GM10248 (cell line): ENCODE measurements around the gene TADA2A.

Experiments
- CTCF ChIA-PET: fragments of 300-600 bp; sonication (Branson Sonifier 250); formaldehyde crosslinking; extraction: SDS; loops from one replicate; lab custom pipeline; 2021; ENCODE audit warnings: antibody characterized with exemption; lab: Yijun Ruan, JAX
- POLR2A ChIA-PET: fragments of 350-650 bp; sonication (Branson Sonifier 250); formaldehyde crosslinking; extraction: SDS; loops from one replicate; lab custom pipeline; 2020; ENCODE audit warnings: antibody characterized with exemption; lab: Yijun Ruan, JAX
- DNase-seq: peaks from one replicate; pipeline ENCODE4 v3.0.0; 2012; ENCODE audit errors: extremely low spot score
- TF ChIP-seq, protein P1 (sequence below): IDR thresholded peaks from 2 replicates; pipeline ENCODE4 v1.5.1; 2012; ENCODE audit warnings: mild to moderate bottlenecking, low read depth; ENCODE audit errors: extremely low read depth, missing control alignments, control extremely low read depth

TADA2A gene

DNA sequence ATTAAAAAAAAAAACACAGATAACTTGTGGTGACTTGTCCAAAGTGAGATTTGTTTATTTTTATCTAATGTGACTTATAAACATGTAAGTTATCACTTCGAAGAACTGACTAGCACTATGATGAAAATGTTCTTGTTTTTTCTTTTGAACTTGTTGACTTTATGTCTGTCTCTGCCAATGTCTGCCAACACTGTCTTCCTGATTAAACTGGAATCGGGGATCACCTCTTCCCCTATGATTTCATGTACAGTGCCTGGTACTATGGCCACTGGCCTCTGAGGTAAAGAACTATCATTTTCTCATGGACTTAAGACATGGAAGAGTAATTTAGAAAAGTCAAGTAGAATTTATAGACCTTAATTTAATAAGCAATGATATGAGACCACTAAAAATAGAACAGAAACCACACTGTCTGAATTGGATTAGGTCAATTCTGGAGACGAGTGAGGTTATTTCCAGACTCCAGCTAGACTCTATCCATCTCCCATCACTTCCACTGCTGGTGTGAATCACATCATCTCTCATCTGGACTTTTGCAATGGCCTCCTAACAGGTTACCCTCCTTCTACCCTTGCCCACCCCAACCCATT, 22.0 kb upstream of the TADA2A start:
- no peak for DNase-seq

DNA sequence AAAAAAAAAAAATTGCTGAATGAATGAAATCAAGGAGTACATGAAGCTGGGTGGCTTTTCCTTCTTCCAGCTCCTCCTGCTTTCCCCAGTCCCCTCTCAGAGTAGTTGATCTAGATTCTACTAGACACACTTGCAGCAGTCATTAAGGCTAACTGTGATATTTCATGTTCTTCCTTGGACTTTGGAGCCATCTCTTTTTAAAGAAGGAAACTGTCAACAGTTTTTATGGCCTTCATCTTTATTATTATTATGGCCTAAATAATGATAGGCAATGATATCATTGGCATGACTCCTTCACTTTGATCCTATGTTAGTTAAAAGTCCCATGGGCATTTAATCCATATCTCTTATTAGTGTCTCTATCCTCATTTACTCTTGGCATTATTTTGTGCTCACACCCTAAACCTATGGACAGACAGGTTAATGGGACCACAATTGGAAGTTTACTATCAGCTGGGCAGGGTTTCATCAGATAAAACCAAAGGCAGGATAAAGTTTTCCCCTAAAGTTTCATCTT, 21.2 kb upstream of the TADA2A start:
- DNase-seq, result no peak
- CTCF ChIA-PET, result interaction anchor here (0.7 to 11.7 kb wide), 4 partner anchors 11 to 35 kb away, joined by 3 to 143 read pairs (median 12); partner anchors contain the start of gene C17orf78
- TF ChIP-seq, protein P1, sequence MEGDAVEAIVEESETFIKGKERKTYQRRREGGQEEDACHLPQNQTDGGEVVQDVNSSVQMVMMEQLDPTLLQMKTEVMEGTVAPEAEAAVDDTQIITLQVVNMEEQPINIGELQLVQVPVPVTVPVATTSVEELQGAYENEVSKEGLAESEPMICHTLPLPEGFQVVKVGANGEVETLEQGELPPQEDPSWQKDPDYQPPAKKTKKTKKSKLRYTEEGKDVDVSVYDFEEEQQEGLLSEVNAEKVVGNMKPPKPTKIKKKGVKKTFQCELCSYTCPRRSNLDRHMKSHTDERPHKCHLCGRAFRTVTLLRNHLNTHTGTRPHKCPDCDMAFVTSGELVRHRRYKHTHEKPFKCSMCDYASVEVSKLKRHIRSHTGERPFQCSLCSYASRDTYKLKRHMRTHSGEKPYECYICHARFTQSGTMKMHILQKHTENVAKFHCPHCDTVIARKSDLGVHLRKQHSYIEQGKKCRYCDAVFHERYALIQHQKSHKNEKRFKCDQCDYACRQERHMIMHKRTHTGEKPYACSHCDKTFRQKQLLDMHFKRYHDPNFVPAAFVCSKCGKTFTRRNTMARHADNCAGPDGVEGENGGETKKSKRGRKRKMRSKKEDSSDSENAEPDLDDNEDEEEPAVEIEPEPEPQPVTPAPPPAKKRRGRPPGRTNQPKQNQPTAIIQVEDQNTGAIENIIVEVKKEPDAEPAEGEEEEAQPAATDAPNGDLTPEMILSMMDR, result no peak
- POLR2A ChIA-PET, result no interaction called here

More for the DNA sequence above, 22.0 kb upstream of the TADA2A start:
- TF ChIP-seq, protein P1, result no peak
- CTCF ChIA-PET, result interaction anchor here (11.7 kb wide), 1 partner anchor 10 kb away, joined by 143 read pairs; the partner anchor contains the start of gene C17orf78
- POLR2A ChIA-PET, result interaction anchor here (0.6 kb wide), 1 partner anchor 840 kb away, joined by 7 read pairs; the partner anchor contains the start of gene GGNBP2

DNA sequence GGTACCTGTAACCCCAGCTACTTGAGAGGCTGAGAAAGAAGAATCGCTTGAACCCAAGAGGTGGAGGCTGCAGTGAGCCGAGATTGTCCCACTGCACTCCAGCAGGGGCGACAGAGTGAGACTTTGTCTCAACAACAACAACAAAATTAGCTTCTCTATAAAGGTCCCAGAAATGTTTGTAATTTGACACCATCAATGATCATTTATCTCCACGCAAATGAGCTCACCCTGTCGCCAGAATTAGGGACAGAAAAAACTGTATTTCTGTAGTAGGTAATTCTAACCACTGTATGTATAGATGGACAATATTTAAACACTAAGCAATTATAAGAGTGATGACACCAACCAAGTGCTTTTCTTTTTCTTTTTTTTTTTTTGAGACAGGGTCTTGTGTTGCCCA, 20.2 kb upstream of the TADA2A start:
- CTCF ChIA-PET, result interaction anchor here (0.7 to 11.7 kb wide), 5 partner anchors 8 to 36 kb away, joined by 3 to 143 read pairs (median 3); partner anchors contain the start of gene C17orf78
- DNase-seq, result no peak
- TF ChIP-seq, protein P1, result no peak
- POLR2A ChIA-PET, result no interaction called here

DNA sequence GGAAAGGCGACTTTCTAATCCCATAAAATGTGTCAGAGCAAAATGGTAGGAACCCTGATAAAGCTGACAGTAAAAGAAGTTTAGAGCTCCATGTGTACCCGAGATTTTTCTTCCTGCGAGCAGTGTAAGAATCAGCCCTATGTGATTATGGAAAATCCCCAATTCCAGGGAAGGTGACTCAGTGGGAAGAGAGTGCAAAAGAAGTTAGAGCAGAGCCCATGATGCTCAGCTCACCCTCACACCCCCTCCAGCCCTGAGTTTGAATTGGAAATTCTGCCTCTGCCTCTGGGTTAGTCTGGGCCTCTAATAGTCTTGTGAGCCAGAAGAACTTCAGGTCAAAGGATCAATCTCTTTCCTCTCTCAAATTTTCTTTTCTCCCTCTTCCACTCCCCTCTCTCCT, 18.4 kb upstream of the TADA2A start:
- DNase-seq, result no peak
- TF ChIP-seq, protein P1, result no peak
- POLR2A ChIA-PET, result no interaction called here
- CTCF ChIA-PET, result interaction anchor here (3.2 to 11.7 kb wide), 2 partner anchors 9 to 14 kb away, joined by 20 to 143 read pairs; partner anchors contain the start of gene C17orf78

DNA sequence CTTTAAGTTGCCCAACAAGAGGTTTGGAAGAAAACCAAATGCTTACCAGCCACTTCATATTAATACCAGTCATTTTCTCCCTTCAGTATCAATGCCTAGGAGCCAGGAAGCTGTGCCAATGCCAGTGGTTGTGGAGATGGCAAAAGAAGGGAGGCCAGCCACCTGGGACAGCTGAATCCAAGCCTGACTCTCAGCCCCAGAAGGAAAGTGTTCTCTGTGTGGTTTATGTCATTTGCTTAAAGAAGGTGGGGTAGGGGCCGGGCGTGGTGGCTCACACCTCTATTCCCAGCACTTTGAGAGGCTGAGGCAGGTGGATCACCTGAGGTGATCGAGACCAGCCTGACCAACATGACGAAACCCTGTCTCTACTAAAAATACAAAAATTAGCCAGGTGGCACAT, 17.5 kb upstream of the TADA2A start:
- no peak for DNase-seq
- TF ChIP-seq, protein P1, result no peak
- ChIA-PET CTCF (interaction anchor here (1.1 to 11.7 kb wide), 3 partner anchors 10 to 36 kb away, joined by 3 to 143 read pairs (median 3); partner anchors contain the start of gene C17orf78), POLR2A (no interaction called here)

DNA sequence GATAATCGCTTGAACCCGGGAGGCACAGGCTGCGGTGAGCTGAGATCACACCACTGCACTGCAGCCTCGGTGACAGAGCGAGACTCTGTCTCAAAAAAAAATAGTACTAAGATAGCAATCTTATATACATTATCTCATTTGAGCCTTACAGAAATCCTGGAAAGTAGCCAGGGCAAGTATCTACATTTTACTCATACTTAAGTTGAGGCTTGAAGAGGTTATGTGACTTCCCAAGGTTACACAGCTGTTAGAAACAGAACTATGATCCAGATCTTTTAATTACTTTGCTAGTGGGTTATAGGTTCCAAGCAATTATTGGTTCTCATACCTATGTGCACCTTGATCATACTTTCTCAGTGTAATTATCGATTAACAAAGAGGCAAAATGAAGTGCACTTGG, 15.5 kb upstream of the TADA2A start:
- CTCF ChIA-PET, result interaction anchor here (1.3 to 11.7 kb wide), 2 partner anchors 17 to 151 kb away, joined by 3 to 143 read pairs; partner anchors contain the start of gene C17orf78
- TF ChIP-seq, protein P1, result no peak

More for the DNA sequence above, 15.5 kb upstream of the TADA2A start:
- POLR2A ChIA-PET, result no interaction called here
- DNase-seq, result no peak
